NCI-H2029 treated with DMSO at 0.1 percent for 48 hours (cell line): ENCODE measurements around the gene CFAP410.
"Not testable (repeated sequence)": the region's sequence is repeated elsewhere in the genome, so short reads cannot be mapped to it uniquely, and the experiment has no call there.

Source experiments
- DNase-seq: peaks from one replicate; lab custom pipeline; 2025; lab: John Stamatoyannopoulos, UW

Gene CFAP410

GRCh38 chr21:44283948-44284347 lies 55.2 kb downstream of the CFAP410 start:
- no peak for DNase-seq

- not testable (repeated sequence) for DNase-seq
Observed at GRCh38 chr21:44283211-44283785, 55.9 kb downstream of the CFAP410 start.

GRCh38 chr21:44282370-44282769 lies 56.8 kb downstream of the CFAP410 start:
- no peak for DNase-seq

GRCh38 chr21:44281801-44282200 lies 57.4 kb downstream of the CFAP410 start:
- no peak for DNase-seq

- DNase-seq = no peak
Observed at GRCh38 chr21:44279354-44280260, 59.6 kb downstream of the CFAP410 start.
